MCF 10A (cell line): ENCODE data around the gene ITPA. TPM values are rescaled to one million over a fixed set of nuclear protein-coding genes. Genes with fewer than 3 reads are reported as not detected.

Experiments used
- BruUV-seq: library from RNA; stranded (reverse); fragments of 400-500 nt; replicated peaks from 2 replicates; lab custom pipeline; 2021; lab: Mats Ljungman, UMichigan
- CTCF ChIA-PET: fragments of 300-600 bp; sonication (Branson Sonifier 250); formaldehyde crosslinking; extraction: SDS; loops from one replicate; lab custom pipeline; 2021; ENCODE audit warnings: antibody characterized with exemption, inconsistent platforms; lab: Yijun Ruan, JAX
- POLR2A ChIA-PET: fragments of 300-600, 350-650 bp; sonication (Branson Sonifier 250); formaldehyde crosslinking; extraction: SDS; loops from one replicate; lab custom pipeline; 2020; ENCODE audit warnings: antibody characterized with exemption, inconsistent platforms; lab: Yijun Ruan, JAX
- DNase-seq: peaks from one replicate; pipeline ENCODE4 v3.0.0-alpha.2; 2018; ENCODE audit not compliant: unreplicated experiment
- H3K27ac Mint-ChIP-seq: one replicate; pipeline ENCODE4 v1.8.0; 2022; ENCODE audit warnings: mild to moderate bottlenecking, low read depth, mixed read lengths; ENCODE audit not compliant: unreplicated experiment
- H3K27me3 Mint-ChIP-seq: one replicate; pipeline ENCODE4 v1.8.0; 2022; ENCODE audit warnings: mixed read lengths; ENCODE audit not compliant: insufficient read depth, unreplicated experiment
- H3K36me3 Mint-ChIP-seq: one replicate; pipeline ENCODE4 v1.8.0; 2022; ENCODE audit warnings: mild to moderate bottlenecking, moderate library complexity, mixed read lengths; ENCODE audit not compliant: insufficient read depth, unreplicated experiment
- H3K4me1 Mint-ChIP-seq: one replicate; pipeline ENCODE4 v1.8.0; 2022; ENCODE audit warnings: mixed read lengths; ENCODE audit not compliant: insufficient read depth, unreplicated experiment
- H3K4me3 Mint-ChIP-seq: one replicate; pipeline ENCODE4 v1.8.0; 2022; ENCODE audit warnings: mild to moderate bottlenecking, moderate library complexity, mixed read lengths; ENCODE audit not compliant: unreplicated experiment
- H3K9me3 Mint-ChIP-seq: one replicate; pipeline ENCODE4 v1.8.0; 2022; ENCODE audit warnings: mixed read lengths; ENCODE audit not compliant: unreplicated experiment
- CTCF ChIP-seq: fragments of 200-600 bp; IDR thresholded peaks from one replicate; pipeline ENCODE4 v1.8.0; 2022; ENCODE audit warnings: antibody characterized with exemption, mild to moderate bottlenecking; ENCODE audit not compliant: unreplicated experiment
- intact Hi-C: fragments of 100-400 bp; cut with micrococcal nuclease; formaldehyde crosslinking; loops from 2 replicates; pipeline ENCODE4 v1.14.1; 2022
- total RNA-seq: library from RNA; stranded (reverse); gene quantifications from 2 replicates; pipeline ENCODE4 v1.2.3, GENCODE V29; 2022

The ITPA gene
- total RNA-seq, 1 experiment from 2014 or later: 97.1 TPM

- CTCF ChIA-PET: interaction anchor here (0.6 to 1.2 kb wide), 4 partner anchors 10 to 173 kb away, joined by 3 read pairs; no protein-coding TSS in a partner anchor
These were observed 34.6 kb upstream of the ITPA start for GRCh38 chr20:3174442-3175261.

GRCh38 chr20:3175270-3175669 is 34.0 kb upstream of the ITPA start:
- H3K36me3 Mint-ChIP-seq: no peaks in the 10 kb centered on the region

More at GRCh38 chr20:3174442-3175261, 34.6 kb upstream of the ITPA start:
- Mint-ChIP-seq H3K4me1 (peaks cover 14% of the 10 kb centered on the region), H3K27ac (peak overlapping the region; percentile 86), H3K36me3 (no peaks in the 10 kb centered on the region), H3K9me3 (no peaks in the 10 kb centered on the region), H3K4me3 (peak overlapping the region; percentile 93), H3K27me3 (no peaks in the 10 kb centered on the region)
- DNase-seq: peak; percentile 22
- TF ChIP-seq CTCF: no peak
- intact Hi-C loops: loop anchor here (2.0 to 10.0 kb wide), 2 partner anchors 56 to 120 kb away; no protein-coding TSS in a partner anchor
- BruUV-seq: TSS peak; percentile 51
- POLR2A ChIA-PET: interaction anchor here (0.6 to 5.3 kb wide), 16 partner anchors 10 to 234 kb away, joined by 3 to 44 read pairs (median 5); partner anchors contain the start of genes DDRGK1, FASTKD5, ITPA and UBOX5

GRCh38 chr20:3177746-3178485 is 31.4 kb upstream of the ITPA start:
- no peaks in the 10 kb centered on the region for H3K27me3 Mint-ChIP-seq
- no peak for DNase-seq
- H3K9me3 Mint-ChIP-seq: no peaks in the 10 kb centered on the region
- H3K36me3 Mint-ChIP-seq: peaks cover 4% of the 10 kb centered on the region
- ChIA-PET CTCF (interaction anchor here (0.6 to 1.6 kb wide), 5 partner anchors 30 to 603 kb away, joined by 3 to 4 read pairs (median 4); no protein-coding TSS in a partner anchor), POLR2A (interaction anchor here (1.5 to 2.3 kb wide), 2 partner anchors 10 to 25 kb away, joined by 3 to 14 read pairs; no protein-coding TSS in a partner anchor)
- H3K27ac Mint-ChIP-seq: no peak overlapping the region
- no peak overlapping the region for H3K4me3 Mint-ChIP-seq
- TF ChIP-seq CTCF: no peak
- BruUV-seq: no TSS peak
- H3K4me1 Mint-ChIP-seq: peaks cover 14% of the 10 kb centered on the region
- intact Hi-C loops: loop anchor here (10.0 kb wide), 1 partner anchor 123 kb away; no protein-coding TSS in a partner anchor

More at GRCh38 chr20:3175270-3175669, 34.0 kb upstream of the ITPA start:
- CTCF ChIA-PET: interaction anchor here (0.6 to 1.2 kb wide), 4 partner anchors 9 to 173 kb away, joined by 3 read pairs; no protein-coding TSS in a partner anchor
- POLR2A ChIA-PET: interaction anchor here (0.6 to 2.0 kb wide), 11 partner anchors 9 to 233 kb away, joined by 3 to 20 read pairs (median 6); partner anchors contain the start of genes FASTKD5, ITPA and UBOX5
- H3K27ac Mint-ChIP-seq: peak overlapping the region; percentile 86
- no peak for DNase-seq
- peak overlapping the region; percentile 93 for H3K4me3 Mint-ChIP-seq
- BruUV-seq: no TSS peak
- H3K27me3 Mint-ChIP-seq: no peaks in the 10 kb centered on the region
- no peak for TF ChIP-seq CTCF
- no peaks in the 10 kb centered on the region for H3K9me3 Mint-ChIP-seq
- H3K4me1 Mint-ChIP-seq: peaks cover 14% of the 10 kb centered on the region
- intact Hi-C loops: loop anchor here (2.0 to 10.0 kb wide), 2 partner anchors 56 to 120 kb away; no protein-coding TSS in a partner anchor
